Measurements from ENCODE around the gene PDIK1L.

The PDIK1L gene

GRCh38 chr1:26122988-26123973 is 11.7 kb downstream of the PDIK1L start:
- no peak for DNase-seq (ENCODE audit: low spot score)

GRCh38 chr1:26124418-26125331 is 13.1 kb downstream of the PDIK1L start:
- no peak for DNase-seq (ENCODE audit: low spot score)

- DNase-seq (ENCODE audit: low spot score), result no peak
Observed at GRCh38 chr1:26125382-26125781, 13.8 kb downstream of the PDIK1L start.

- no peak for DNase-seq (ENCODE audit: low spot score)
Observed at GRCh38 chr1:26125946-26126320, 14.3 kb downstream of the PDIK1L start.

GRCh38 chr1:26126321-26127084 is 14.9 kb downstream of the PDIK1L start:
- no peak for DNase-seq (ENCODE audit: low spot score)

- peak; percentile 16 for DNase-seq (ENCODE audit: low spot score)
Observed at GRCh38 chr1:26127235-26128163, 15.9 kb downstream of the PDIK1L start.

GRCh38 chr1:26129778-26130177 is 18.2 kb downstream of the PDIK1L start:
- no peak for DNase-seq (ENCODE audit: low spot score)

- DNase-seq (ENCODE audit: low spot score), result no peak
Observed at GRCh38 chr1:26130695-26131094, 19.1 kb downstream of the PDIK1L start.

- DNase-seq (ENCODE audit: low spot score), result no peak
Observed at GRCh38 chr1:26132128-26132833, 20.7 kb downstream of the PDIK1L start.

GRCh38 chr1:26132834-26133167 is 21.2 kb downstream of the PDIK1L start:
- no peak for DNase-seq (ENCODE audit: low spot score)

GRCh38 chr1:26134466-26134865 is 22.8 kb downstream of the PDIK1L start:
- DNase-seq (ENCODE audit: low spot score), result no peak

- DNase-seq (ENCODE audit: low spot score), result no peak
Observed at GRCh38 chr1:26138974-26139558, 27.4 kb downstream of the PDIK1L start.

GRCh38 chr1:26142159-26142558 is 30.5 kb downstream of the PDIK1L start:
- no peak for DNase-seq (ENCODE audit: low spot score)

- DNase-seq (ENCODE audit: low spot score), result peak; percentile 91
Observed at GRCh38 chr1:26145041-26145959, 33.7 kb downstream of the PDIK1L start.

- no peak for DNase-seq (ENCODE audit: low spot score)
Observed at GRCh38 chr1:26145960-26146294, 34.3 kb downstream of the PDIK1L start.

GRCh38 chr1:26148887-26149286 is 37.3 kb downstream of the PDIK1L start:
- DNase-seq (ENCODE audit: low spot score), result no peak

GRCh38 chr1:26153966-26154532 is 42.4 kb downstream of the PDIK1L start:
- no peak for DNase-seq (ENCODE audit: low spot score)

GRCh38 chr1:26154750-26155149 is 43.1 kb downstream of the PDIK1L start:
- DNase-seq (ENCODE audit: low spot score), result no peak

Measured in Ammon's horn (tissue), 1 donor.